NCI-H446 treated with DMSO at 0.1 percent for 48 hours (cell line): ENCODE measurements around the gene TSPAN5.

Source experiments
- DNase-seq: peaks from one replicate; lab custom pipeline; 2025; lab: John Stamatoyannopoulos, UW

TSPAN5 gene

DNA sequence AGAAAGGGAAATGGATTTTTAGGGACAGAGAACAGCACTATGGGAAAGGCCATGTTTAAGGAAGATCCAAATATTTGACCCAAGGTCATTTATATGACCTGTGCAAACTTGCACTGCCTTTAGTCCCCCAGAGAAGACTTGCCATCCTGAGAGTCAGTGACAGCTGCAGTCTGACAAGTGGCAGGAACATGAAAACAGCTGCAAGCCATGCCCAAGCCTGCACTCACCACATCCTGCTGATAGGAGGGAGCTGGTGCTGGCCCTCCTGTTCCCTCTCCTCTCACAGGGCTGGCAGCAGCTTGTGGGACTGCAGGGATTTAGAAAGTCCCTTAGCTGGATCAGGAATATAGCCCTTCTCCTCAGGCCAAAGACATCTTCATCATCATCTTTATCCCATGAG, 209.5 kb downstream of the TSPAN5 start:
- no peak for DNase-seq

GRCh38 chr4:98447648-98448047, 210.8 kb downstream of the TSPAN5 start:
- DNase-seq: no peak

DNA sequence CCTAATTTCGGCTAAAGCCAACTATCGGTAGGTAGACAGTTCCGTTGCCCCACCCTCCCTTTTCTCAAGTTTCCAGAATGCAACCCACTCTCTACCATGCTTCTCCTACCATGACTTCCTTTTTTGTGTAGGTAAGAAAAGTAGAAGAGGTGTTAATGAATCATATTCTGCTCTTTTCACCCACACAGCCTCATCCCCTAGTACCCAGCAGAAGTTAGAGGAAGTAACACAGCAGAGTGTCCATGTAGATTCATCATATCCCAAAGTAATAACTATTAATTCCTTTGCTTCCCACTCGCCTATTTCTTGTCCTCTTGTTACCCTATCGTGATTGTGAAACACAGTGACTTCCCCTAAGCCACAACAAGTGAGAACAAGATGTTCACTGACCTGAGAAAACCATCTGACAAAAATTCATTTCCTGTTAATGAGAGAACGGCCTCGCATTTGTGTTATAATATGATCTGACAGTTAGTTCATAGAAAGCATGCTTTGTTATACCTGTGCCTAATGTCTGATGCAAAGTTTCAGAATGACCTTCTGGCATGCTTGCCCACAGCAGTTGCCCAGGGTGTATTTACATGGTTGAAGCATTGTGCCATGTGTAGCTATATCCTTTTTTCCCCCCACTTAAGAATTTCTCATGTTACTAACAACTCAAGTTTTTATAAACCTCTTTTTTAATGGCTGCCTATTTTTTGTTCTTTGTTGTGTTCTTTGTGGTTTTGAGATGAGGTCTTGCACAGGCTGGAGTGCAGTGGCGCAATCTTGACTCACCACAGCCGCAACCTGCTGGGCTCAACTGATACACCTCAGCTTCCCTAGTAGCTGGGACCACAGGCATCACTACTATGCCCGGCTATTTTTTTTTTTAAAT, 211.7 kb downstream of the TSPAN5 start:
- DNase-seq: no peak

- no peak for DNase-seq
Observed at GRCh38 chr4:98444371-98444770, 214.0 kb downstream of the TSPAN5 start.

GRCh38 chr4:98434816-98435215, 223.6 kb downstream of the TSPAN5 start:
- DNase-seq: no peak

- no peak for DNase-seq
Observed at GRCh38 chr4:98433691-98434090, 224.7 kb downstream of the TSPAN5 start.

GRCh38 chr4:98430708-98431403, 227.6 kb downstream of the TSPAN5 start:
- DNase-seq: no peak

DNA sequence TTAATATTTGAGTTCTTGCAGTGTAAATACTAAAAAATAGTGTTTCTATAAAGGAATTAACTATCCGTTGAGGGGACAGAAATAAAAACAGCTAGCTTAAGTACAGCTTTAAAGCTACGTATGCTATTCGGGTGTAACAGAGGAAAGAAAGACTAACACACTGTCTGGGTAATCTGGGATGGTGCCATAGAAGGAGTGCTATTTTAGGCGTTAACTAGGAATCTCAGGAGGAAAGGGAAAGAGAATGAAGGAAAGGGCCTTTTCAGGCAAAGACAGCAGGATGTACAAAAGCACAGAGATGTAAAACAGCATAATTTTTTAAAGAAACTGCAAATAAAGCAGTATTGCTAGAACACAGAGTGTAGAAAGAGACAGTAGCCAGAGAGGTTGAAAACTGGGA, 235.4 kb downstream of the TSPAN5 start:
- DNase-seq: no peak

DNA sequence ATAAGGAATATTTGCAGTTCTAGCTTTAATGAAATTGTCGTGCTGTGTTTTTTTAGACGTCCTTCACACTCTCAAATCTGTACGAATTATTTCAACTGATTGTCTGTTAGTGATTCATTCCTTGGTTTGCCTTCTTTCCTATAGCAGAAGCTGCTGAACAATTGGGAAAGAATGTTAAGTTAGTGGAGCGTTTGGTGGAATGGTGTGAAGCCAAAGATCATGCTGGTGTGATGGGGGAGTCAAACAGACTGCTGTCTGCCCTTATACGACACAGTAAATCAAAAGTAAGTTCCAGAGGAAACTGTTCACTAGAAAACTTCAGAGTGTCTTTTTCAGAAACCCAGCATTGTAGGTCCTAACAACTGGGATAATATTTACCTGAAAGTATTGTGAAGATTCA, 237.3 kb downstream of the TSPAN5 start:
- no peak for DNase-seq
